GM12892 (cell line): ENCODE data around the gene DTNB.

Source experiments
- POLR2A ChIP-seq: IDR thresholded peaks from 2 replicates; pipeline ENCODE4 v1.6.1; 2011; ENCODE audit warnings: low read depth, low read length, control low read depth
- POLR2AphosphoS5 ChIP-seq: IDR thresholded peaks from 2 replicates; pipeline ENCODE4 v1.6.1; 2011; ENCODE audit warnings: low read depth, low read length, control low read depth

- TF ChIP-seq POLR2A (no peak), POLR2AphosphoS5 (no peak)
Measured at GRCh38 chr2:25698752-25699151, 25.4 kb upstream of the DTNB start.
